ENCODE measurements around the gene KRTAP24-1. TPM values are rescaled to one million over a fixed set of nuclear protein-coding genes. Genes with fewer than 3 reads are reported as not detected.

The KRTAP24-1 gene
- total and polyA plus RNA-seq, 2 experiments from 2014 or later: not detected

DNA sequence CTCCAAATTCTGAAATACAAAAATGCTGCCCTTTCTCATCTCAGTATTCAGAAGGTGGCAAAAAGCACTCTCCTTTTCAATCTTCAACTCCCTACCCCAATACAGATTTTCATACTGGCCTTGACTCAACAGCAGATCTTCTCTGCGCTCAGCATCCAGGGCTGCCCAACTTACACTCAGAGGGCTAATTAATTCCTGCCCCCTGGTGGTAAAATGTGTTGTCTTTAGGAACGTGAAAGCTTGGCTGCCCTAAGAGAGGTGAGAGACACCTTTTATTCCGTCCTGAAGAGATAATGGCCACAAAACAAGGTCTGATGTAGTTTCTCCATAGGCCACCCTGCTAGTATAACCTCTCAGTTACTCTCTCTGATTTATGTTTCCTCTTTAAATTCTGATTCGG lies 25.0 kb downstream of the KRTAP24-1 start:
- H3K4me1 ChIP-seq (ENCODE audit: insufficient read depth): no peaks in the 10 kb centered on the region
- TF ChIP-seq EZH2 (IDR thresholded peaks at IDR 0.05; ENCODE audit: borderline replicate concordance) (no peak), CTCF (IDR thresholded peaks at IDR 0.05; ENCODE audit: poor library complexity) (peak; percentile 30)

GRCh38 chr21:30256100-30256499 lies 26.6 kb downstream of the KRTAP24-1 start:
- H3K4me1 ChIP-seq (ENCODE audit: insufficient read depth): no peaks in the 10 kb centered on the region
- H2AFZ ChIP-seq: no peak overlapping the region
- H3K27me3 ChIP-seq: no peaks in the 10 kb centered on the region
- TF ChIP-seq EZH2phosphoT487 (IDR thresholded peaks at IDR 0.05; ENCODE audit: low read depth, severe bottlenecking, unreplicated experiment): no peak
- H4K20me1 ChIP-seq (ENCODE audit: insufficient read depth, poor library complexity, severe bottlenecking): no peaks in the 10 kb centered on the region
- no peak overlapping the region for H3K4me3 ChIP-seq
- no peaks in the 10 kb centered on the region for H3K9me2 ChIP-seq (replicated peaks; ENCODE audit: insufficient read depth)
- no peak overlapping the region for H3K27ac ChIP-seq
- no peak for DNase-seq (ENCODE audit: low spot score)
- no peaks in the 10 kb centered on the region for H3K9me3 ChIP-seq (ENCODE audit: low read depth)
- no peaks in the 10 kb centered on the region for H3K36me3 ChIP-seq (replicated peaks; ENCODE audit: insufficient read depth, low read depth)
- 84% methylated on average over 4 of the region's 4 CpGs for WGBS (ENCODE audit: low lambda C conversion rate, missing lambda C conversion rate)
- H3K4me2 ChIP-seq: no peak overlapping the region
- H3K79me2 ChIP-seq: no peaks in the 10 kb centered on the region

More for the DNA sequence above, 25.0 kb downstream of the KRTAP24-1 start:
- DNase-seq (ENCODE audit: low spot score): peak; percentile 56
- no peaks in the 10 kb centered on the region for H3K79me2 ChIP-seq
- H3K4me2 ChIP-seq: no peak overlapping the region
- no peaks in the 10 kb centered on the region for H4K20me1 ChIP-seq (ENCODE audit: insufficient read depth, poor library complexity, severe bottlenecking)
- H3K36me3 ChIP-seq (replicated peaks; ENCODE audit: insufficient read depth, low read depth): no peaks in the 10 kb centered on the region
- no peak overlapping the region for H3K4me3 ChIP-seq
- no peaks in the 10 kb centered on the region for H3K9me3 ChIP-seq (ENCODE audit: low read depth)
- H3K27ac ChIP-seq: no peak overlapping the region
- 59% methylated on average over 4 of the region's 4 CpGs for WGBS (ENCODE audit: low lambda C conversion rate, missing lambda C conversion rate)
- no peak overlapping the region for H2AFZ ChIP-seq
- no peaks in the 10 kb centered on the region for H3K9me2 ChIP-seq (replicated peaks; ENCODE audit: insufficient read depth)
- no peaks in the 10 kb centered on the region for H3K27me3 ChIP-seq

- no peaks in the 10 kb centered on the region for H3K36me3 ChIP-seq (replicated peaks; ENCODE audit: insufficient read depth, low read depth)
- no peaks in the 10 kb centered on the region for H3K9me2 ChIP-seq (replicated peaks; ENCODE audit: insufficient read depth)
- no peak overlapping the region for H3K27ac ChIP-seq
- H3K9me3 ChIP-seq (ENCODE audit: low read depth): no peaks in the 10 kb centered on the region
- no peak overlapping the region for H3K4me3 ChIP-seq
- WGBS (ENCODE audit: low lambda C conversion rate, missing lambda C conversion rate): 91% methylated on average over 1 of the region's 1 CpG
- TF ChIP-seq CTCF (IDR thresholded peaks at IDR 0.05; ENCODE audit: poor library complexity) (no peak), EZH2 (IDR thresholded peaks at IDR 0.05; ENCODE audit: borderline replicate concordance) (no peak), EZH2phosphoT487 (IDR thresholded peaks at IDR 0.05; ENCODE audit: low read depth, severe bottlenecking, unreplicated experiment) (no peak)
- H3K27me3 ChIP-seq: no peaks in the 10 kb centered on the region
- no peak overlapping the region for H3K4me2 ChIP-seq
- no peaks in the 10 kb centered on the region for H3K4me1 ChIP-seq (ENCODE audit: insufficient read depth)
- no peaks in the 10 kb centered on the region for H3K79me2 ChIP-seq
- no peak for DNase-seq (ENCODE audit: low spot score)
- no peaks in the 10 kb centered on the region for H4K20me1 ChIP-seq (ENCODE audit: insufficient read depth, poor library complexity, severe bottlenecking)
- no peak overlapping the region for H2AFZ ChIP-seq
Observed at GRCh38 chr21:30255679-30256078, 27.1 kb downstream of the KRTAP24-1 start.

DNA sequence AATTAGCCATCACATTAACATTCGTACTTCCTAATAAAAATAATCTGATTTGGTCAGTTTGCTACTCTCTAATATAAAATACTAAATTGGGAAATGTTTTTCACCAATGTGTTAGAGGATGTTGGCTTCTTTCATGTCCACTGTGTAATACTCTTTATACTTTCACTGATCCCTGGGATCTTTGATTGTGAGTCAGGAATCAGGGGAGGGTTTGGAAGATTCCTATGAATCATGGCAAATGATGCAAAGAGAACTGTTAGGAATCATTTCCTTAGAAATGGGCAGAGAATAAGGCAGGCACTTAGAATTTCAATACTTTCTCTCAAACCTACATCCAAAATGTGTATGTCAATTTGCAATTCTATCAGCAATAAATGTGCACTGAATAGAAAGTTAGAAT lies 31.0 kb downstream of the KRTAP24-1 start:
- no peak for TF ChIP-seq CTCF (IDR thresholded peaks at IDR 0.05; ENCODE audit: poor library complexity)
- TF ChIP-seq EZH2phosphoT487 (IDR thresholded peaks at IDR 0.05; ENCODE audit: low read depth, severe bottlenecking, unreplicated experiment): no peak
- no peak for TF ChIP-seq EZH2 (IDR thresholded peaks at IDR 0.05; ENCODE audit: borderline replicate concordance)
- H3K9me2 ChIP-seq (replicated peaks; ENCODE audit: insufficient read depth): no peaks in the 10 kb centered on the region
- 79% methylated on average over 1 of the region's 1 CpG for WGBS (ENCODE audit: low lambda C conversion rate, missing lambda C conversion rate)

More for the DNA sequence above, 31.0 kb downstream of the KRTAP24-1 start:
- Histone ChIP-seq H4K20me1 (ENCODE audit: insufficient read depth, poor library complexity, severe bottlenecking) (no peaks in the 10 kb centered on the region), H3K79me2 (no peaks in the 10 kb centered on the region), H3K4me3 (no peak overlapping the region), H3K36me3 (replicated peaks; ENCODE audit: insufficient read depth, low read depth) (no peaks in the 10 kb centered on the region), H3K27me3 (no peaks in the 10 kb centered on the region), H3K27ac (no peak overlapping the region), H3K4me1 (ENCODE audit: insufficient read depth) (no peaks in the 10 kb centered on the region), H2AFZ (no peak overlapping the region), H3K9me3 (ENCODE audit: low read depth) (no peaks in the 10 kb centered on the region), H3K4me2 (no peak overlapping the region)
- DNase-seq (ENCODE audit: low spot score): no peak

Measured in hepatocyte (in vitro differentiated cells).